HepG2 (cell line): Measurements from ENCODE around the gene CDH1. TPM values are rescaled to one million over a fixed set of nuclear protein-coding genes. Genes with fewer than 3 reads are reported as not detected.

Experiments
- BRCA1 ChIP-seq: sonication (generic); formaldehyde crosslinking; IDR thresholded peaks from 2 replicates; pipeline ENCODE4 v1.4.0; 2020; ENCODE audit warnings: missing genetic modification reagents
- DMAP1 ChIP-seq: IDR thresholded peaks from 2 replicates; pipeline ENCODE4 v1.6.1; 2016
- EEA1 ChIP-seq: sonication (generic); formaldehyde crosslinking; IDR thresholded peaks from 2 replicates; pipeline ENCODE4 v1.5.1; 2020; ENCODE audit warnings: mild to moderate bottlenecking, missing genetic modification reagents, borderline replicate concordance
- ELF1 ChIP-seq: sonication (generic); formaldehyde crosslinking; IDR thresholded peaks from 2 replicates; pipeline ENCODE4 v1.4.0; 2020; ENCODE audit warnings: missing genetic modification reagents
- FOXP1 ChIP-seq, 2 experiments: fragments of 450-650 bp in 1 of 2; IDR thresholded peaks; 2 replicates each; pipeline ENCODE4 v1.6.1; 2017 to 2018; ENCODE audit warnings: antibody characterized with exemption in 1 of 2
- HOXA3 ChIP-seq: sonication (generic); formaldehyde crosslinking; IDR thresholded peaks from 2 replicates; pipeline ENCODE4 v1.5.0; 2020; ENCODE audit warnings: missing genetic modification reagents
- PHF21A ChIP-seq: sonication (generic); formaldehyde crosslinking; IDR thresholded peaks from 2 replicates; pipeline ENCODE4 v1.5.0; 2020; ENCODE audit warnings: mild to moderate bottlenecking, missing genetic modification reagents
- RXRB ChIP-seq: IDR thresholded peaks from 2 replicates; pipeline ENCODE4 v1.6.1; 2016; ENCODE audit warnings: borderline replicate concordance, missing genetic modification reagents, missing compliant biosample characterization
- TBX3 ChIP-seq: fragments of 450-650 bp; IDR thresholded peaks from 2 replicates; pipeline ENCODE4 v1.6.1; 2017; ENCODE audit warnings: antibody characterized with exemption, mild to moderate bottlenecking, inconsistent platforms, borderline replicate concordance
- YEATS2 ChIP-seq: sonication (generic); formaldehyde crosslinking; IDR thresholded peaks from 2 replicates; pipeline ENCODE4 v1.4.0; 2020; ENCODE audit warnings: missing genetic modification reagents, borderline replicate concordance
- ZFP37 ChIP-seq: sonication (generic); formaldehyde crosslinking; IDR thresholded peaks from 2 replicates; pipeline ENCODE4 v1.4.0; 2020; ENCODE audit warnings: missing genetic modification reagents, borderline replicate concordance
- ZNF124 ChIP-seq: sonication (generic); formaldehyde crosslinking; IDR thresholded peaks from 2 replicates; pipeline ENCODE4 v1.4.0; 2020; ENCODE audit warnings: missing genetic modification reagents
- ZNF354B ChIP-seq: sonication (generic); formaldehyde crosslinking; IDR thresholded peaks from 2 replicates; pipeline ENCODE4 v1.8.0; 2022; ENCODE audit warnings: mild to moderate bottlenecking, missing genetic modification reagents
- ZNF564 ChIP-seq: sonication (generic); formaldehyde crosslinking; IDR thresholded peaks from 2 replicates; pipeline ENCODE4 v1.8.1; 2023; ENCODE audit warnings: mild to moderate bottlenecking, missing genetic modification reagents
- ZNF652 ChIP-seq: IDR thresholded peaks from 2 replicates; pipeline ENCODE4 v1.6.1; 2016; ENCODE audit warnings: low read depth, borderline replicate concordance
- polyA plus RNA-seq, 8 experiments: library from polyadenylated mRNA; depleted of rRNA in 3 of 8; stranded (reverse) in 7 of 8; unstranded in 1 of 8; fragments of >200 nt; fragmentation: Illumina TruSeq in 4 of 8; extraction: Trizol in 4 of 8; gene quantifications; 2 replicates each; pipeline versions ENCODE4 v1.2.1 to v1.2.3, GENCODE V29; 2011 to 2016; ENCODE audit warnings: low read depth in 4 of 8, missing spikeins in 1 of 8, mixed read lengths in 1 of 8; ENCODE audit not compliant: insufficient read depth in 1 of 8
- total RNA-seq, 5 experiments: library from RNA; depleted of rRNA; stranded (reverse); fragments of >200 nt; fragmentation: Illumina TruSeq; extraction: Trizol; gene quantifications; 2 replicates each; pipeline ENCODE4 v1.2.3, GENCODE V29; 2016; ENCODE audit warnings: low read depth in 1 of 5
- TF ChIP-seq, protein P1 (sequence below): sonication (generic); formaldehyde crosslinking; IDR thresholded peaks from 2 replicates; pipeline ENCODE4 v1.9.0; 2022; ENCODE audit warnings: missing genetic modification reagents, mild to moderate bottlenecking, borderline replicate concordance
- TF ChIP-seq, protein P2 (sequence below): sonication (generic); formaldehyde crosslinking; IDR thresholded peaks from 2 replicates; pipeline ENCODE4 v1.8.0; 2022; ENCODE audit warnings: missing genetic modification reagents, mild to moderate bottlenecking, inconsistent platforms, borderline replicate concordance
- TF ChIP-seq, protein P3 (sequence below): fragments of 450-650 bp; IDR thresholded peaks from 2 replicates; pipeline ENCODE4 v1.6.1; 2017
- TF ChIP-seq, protein P4 (sequence below): sonication (generic); formaldehyde crosslinking; IDR thresholded peaks from 2 replicates; pipeline ENCODE4 v1.5.0; 2020; ENCODE audit warnings: missing genetic modification reagents
- TF ChIP-seq, protein P5 (sequence below): sonication (generic); formaldehyde crosslinking; IDR thresholded peaks from 2 replicates; pipeline ENCODE4 v1.8.0; 2022; ENCODE audit warnings: mild to moderate bottlenecking, missing genetic modification reagents
- TF ChIP-seq, protein P6 (sequence below): sonication (generic); formaldehyde crosslinking; IDR thresholded peaks from 2 replicates; pipeline ENCODE4 v1.5.0; 2020; ENCODE audit warnings: missing genetic modification reagents

The CDH1 gene
- total and polyA plus RNA-seq, 2 of the 13 experiments (the other 11 are each of a cell fraction or from before 2014, with no cell fraction given): 0.95 to 9.8 TPM

DNA sequence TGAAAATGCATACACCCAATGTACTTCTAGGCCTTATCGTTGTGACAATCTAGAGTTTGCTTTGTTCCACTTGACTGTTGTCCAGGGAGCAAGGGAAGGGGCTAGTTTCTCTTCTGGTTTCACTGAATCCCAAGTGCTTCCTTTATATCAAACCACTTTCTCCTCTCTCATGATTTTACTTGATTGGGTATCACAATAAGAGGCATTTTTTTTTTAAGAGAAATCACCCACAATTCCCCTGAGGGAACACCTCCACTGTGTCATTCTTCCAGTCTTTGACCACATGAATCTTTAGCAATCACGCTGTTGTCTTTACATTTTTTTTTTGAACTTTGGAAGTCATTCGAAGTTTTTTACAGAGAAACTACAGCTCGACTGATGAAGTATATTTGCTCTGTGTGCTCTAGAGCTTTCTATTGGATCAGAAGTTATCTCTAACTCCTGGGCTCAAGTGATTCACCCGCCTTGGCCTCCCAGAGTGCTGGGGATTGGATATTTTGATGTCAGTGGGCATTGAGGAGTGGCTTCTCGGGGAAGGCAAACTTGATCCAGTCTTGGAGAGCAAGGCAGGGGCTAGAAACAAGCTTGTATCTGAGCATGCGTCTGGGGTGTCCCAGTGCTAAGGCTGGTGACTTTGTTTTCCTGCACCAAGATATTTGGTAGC is 3.0 kb downstream of the CDH1 start (continued):
- TF ChIP-seq, protein P1, sequence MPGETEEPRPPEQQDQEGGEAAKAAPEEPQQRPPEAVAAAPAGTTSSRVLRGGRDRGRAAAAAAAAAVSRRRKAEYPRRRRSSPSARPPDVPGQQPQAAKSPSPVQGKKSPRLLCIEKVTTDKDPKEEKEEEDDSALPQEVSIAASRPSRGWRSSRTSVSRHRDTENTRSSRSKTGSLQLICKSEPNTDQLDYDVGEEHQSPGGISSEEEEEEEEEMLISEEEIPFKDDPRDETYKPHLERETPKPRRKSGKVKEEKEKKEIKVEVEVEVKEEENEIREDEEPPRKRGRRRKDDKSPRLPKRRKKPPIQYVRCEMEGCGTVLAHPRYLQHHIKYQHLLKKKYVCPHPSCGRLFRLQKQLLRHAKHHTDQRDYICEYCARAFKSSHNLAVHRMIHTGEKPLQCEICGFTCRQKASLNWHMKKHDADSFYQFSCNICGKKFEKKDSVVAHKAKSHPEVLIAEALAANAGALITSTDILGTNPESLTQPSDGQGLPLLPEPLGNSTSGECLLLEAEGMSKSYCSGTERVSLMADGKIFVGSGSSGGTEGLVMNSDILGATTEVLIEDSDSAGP (CRISPR knock-in tag): no peak
- TF ChIP-seq ELF1 (CRISPR knock-in tag) (no peak), TBX3 (no peak), BRCA1 (CRISPR knock-in tag) (no peak), ZNF124 (CRISPR knock-in tag) (no peak; the same call in 1 of the 2 replicates), EEA1 (no peak), HOXA3 (CRISPR knock-in tag) (peak; percentile 37; the same call in 1 of the 2 replicates), RXRB (CRISPR knock-in tag) (peak; percentile 49; the same call in 1 of the 2 replicates), ZNF564 (no peak), PHF21A (no peak), ZFP37 (no peak), YEATS2 (CRISPR knock-in tag) (peak; percentile 56; the same call in 1 of the 2 replicates), FOXP1 (IDR thresholded peaks at IDR 0.05) (0 out of 2 replicates have a peak, but pooled peaks have one; percentile 18), FOXP1 (CRISPR knock-in tag; IDR thresholded peaks at IDR 0.05) (peak; percentile 44; the same call in 1 of the 2 replicates), DMAP1 (CRISPR knock-in tag) (no peak), ZNF652 (CRISPR knock-in tag) (no peak), ZNF354B (CRISPR knock-in tag) (no peak)
- TF ChIP-seq, protein P2, sequence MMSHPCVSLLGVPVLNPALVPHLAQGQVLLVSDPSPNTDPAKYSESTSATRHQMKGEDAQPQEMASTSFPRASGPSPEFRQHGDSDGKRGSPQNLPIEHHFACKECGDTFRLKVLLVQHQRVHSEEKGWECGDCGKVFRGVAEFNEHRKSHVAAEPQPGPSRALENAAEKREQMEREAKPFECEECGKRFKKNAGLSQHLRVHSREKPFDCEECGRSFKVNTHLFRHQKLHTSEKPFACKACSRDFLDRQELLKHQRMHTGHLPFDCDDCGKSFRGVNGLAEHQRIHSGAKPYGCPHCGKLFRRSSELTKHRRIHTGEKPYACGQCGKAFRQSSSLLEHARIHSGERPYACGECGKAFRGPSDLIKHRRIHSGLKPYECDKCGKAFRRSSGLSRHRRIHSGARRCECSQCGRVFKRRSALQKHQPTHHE (CRISPR knock-in tag): no peak
- TF ChIP-seq, protein P3, sequence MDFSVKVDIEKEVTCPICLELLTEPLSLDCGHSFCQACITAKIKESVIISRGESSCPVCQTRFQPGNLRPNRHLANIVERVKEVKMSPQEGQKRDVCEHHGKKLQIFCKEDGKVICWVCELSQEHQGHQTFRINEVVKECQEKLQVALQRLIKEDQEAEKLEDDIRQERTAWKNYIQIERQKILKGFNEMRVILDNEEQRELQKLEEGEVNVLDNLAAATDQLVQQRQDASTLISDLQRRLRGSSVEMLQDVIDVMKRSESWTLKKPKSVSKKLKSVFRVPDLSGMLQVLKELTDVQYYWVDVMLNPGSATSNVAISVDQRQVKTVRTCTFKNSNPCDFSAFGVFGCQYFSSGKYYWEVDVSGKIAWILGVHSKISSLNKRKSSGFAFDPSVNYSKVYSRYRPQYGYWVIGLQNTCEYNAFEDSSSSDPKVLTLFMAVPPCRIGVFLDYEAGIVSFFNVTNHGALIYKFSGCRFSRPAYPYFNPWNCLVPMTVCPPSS: no peak
- TF ChIP-seq, protein P4, sequence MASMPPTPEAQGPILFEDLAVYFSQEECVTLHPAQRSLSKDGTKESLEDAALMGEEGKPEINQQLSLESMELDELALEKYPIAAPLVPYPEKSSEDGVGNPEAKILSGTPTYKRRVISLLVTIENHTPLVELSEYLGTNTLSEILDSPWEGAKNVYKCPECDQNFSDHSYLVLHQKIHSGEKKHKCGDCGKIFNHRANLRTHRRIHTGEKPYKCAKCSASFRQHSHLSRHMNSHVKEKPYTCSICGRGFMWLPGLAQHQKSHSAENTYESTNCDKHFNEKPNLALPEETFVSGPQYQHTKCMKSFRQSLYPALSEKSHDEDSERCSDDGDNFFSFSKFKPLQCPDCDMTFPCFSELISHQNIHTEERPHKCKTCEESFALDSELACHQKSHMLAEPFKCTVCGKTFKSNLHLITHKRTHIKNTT (CRISPR knock-in tag): no peak
- TF ChIP-seq, protein P5, sequence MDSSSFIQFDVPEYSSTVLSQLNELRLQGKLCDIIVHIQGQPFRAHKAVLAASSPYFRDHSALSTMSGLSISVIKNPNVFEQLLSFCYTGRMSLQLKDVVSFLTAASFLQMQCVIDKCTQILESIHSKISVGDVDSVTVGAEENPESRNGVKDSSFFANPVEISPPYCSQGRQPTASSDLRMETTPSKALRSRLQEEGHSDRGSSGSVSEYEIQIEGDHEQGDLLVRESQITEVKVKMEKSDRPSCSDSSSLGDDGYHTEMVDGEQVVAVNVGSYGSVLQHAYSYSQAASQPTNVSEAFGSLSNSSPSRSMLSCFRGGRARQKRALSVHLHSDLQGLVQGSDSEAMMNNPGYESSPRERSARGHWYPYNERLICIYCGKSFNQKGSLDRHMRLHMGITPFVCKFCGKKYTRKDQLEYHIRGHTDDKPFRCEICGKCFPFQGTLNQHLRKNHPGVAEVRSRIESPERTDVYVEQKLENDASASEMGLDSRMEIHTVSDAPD (CRISPR knock-in tag): no peak; the same call in 1 of the 2 replicates
- TF ChIP-seq, protein P6, sequence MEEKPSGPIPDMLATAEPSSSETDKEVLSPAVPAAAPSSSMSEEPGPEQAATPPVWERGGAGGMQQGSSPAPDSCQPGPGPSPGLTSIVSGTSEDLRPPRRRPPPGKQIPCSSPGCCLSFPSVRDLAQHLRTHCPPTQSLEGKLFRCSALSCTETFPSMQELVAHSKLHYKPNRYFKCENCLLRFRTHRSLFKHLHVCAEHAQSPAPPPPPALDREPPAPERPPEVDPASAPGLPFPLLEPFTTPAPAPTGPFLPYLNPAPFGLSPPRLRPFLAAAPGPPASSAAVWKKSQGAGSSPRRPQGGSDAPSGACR (CRISPR knock-in tag): no peak
